PC-9 (cell line): Measurements from ENCODE around the gene LIG4. TPM values are rescaled to one million over a fixed set of nuclear protein-coding genes. Genes with fewer than 3 reads are reported as not detected.

Experiments used
- BruUV-seq: library from RNA; stranded (reverse); fragments of 400-500 nt; replicated peaks from 2 replicates; lab custom pipeline; 2021; lab: Mats Ljungman, UMichigan
- CTCF ChIA-PET: fragments of 300-600 bp; sonication (Branson Sonifier 250); formaldehyde crosslinking; loops from one replicate; lab custom pipeline; 2022; ENCODE audit warnings: antibody characterized with exemption; lab: Charles Lee
- POLR2A ChIA-PET: fragments of 300-600 bp; sonication (Branson Sonifier 250); formaldehyde crosslinking; loops from one replicate; lab custom pipeline; 2022; ENCODE audit warnings: antibody characterized with exemption; ENCODE audit not compliant: unreplicated experiment; lab: Charles Lee
- DNase-seq, 2 experiments: peaks; one replicate each; pipeline versions ENCODE4 v3.0.0 to v3.0.0-alpha.2; 2015 to 2022; ENCODE audit warnings: mixed read lengths in 1 of 2
- H2AFZ ChIP-seq: fragments of 200-600 bp; sonication (generic); 2 replicates; pipeline ENCODE4 v1.8.1; 2017; ENCODE audit warnings: antibody characterized with exemption
- H3F3A ChIP-seq: fragments of 200-600 bp; sonication (generic); 2 replicates; pipeline ENCODE4 v1.8.1; 2017; ENCODE audit warnings: antibody characterized with exemption, mild to moderate bottlenecking, low read depth; ENCODE audit not compliant: insufficient read depth
- H3K27ac ChIP-seq: fragments of 200-600 bp; sonication (generic); 2 replicates; pipeline ENCODE4 v1.6.1; 2016; ENCODE audit warnings: mixed run types
- H3K27me3 ChIP-seq: fragments of 200-600 bp; sonication (generic); 2 replicates; pipeline ENCODE4 v1.6.1; 2016; ENCODE audit warnings: low read depth, mixed run types; ENCODE audit not compliant: insufficient read depth
- H3K36me3 ChIP-seq: fragments of 200-600 bp; sonication (generic); 2 replicates; pipeline ENCODE4 v1.6.1; 2016; ENCODE audit warnings: low read depth, mixed run types
- H3K4me1 ChIP-seq: fragments of 200-600 bp; sonication (generic); replicated peaks from 2 replicates; pipeline ENCODE4 v1.6.1; 2016; ENCODE audit warnings: mixed run types; ENCODE audit not compliant: insufficient read depth
- H3K4me2 ChIP-seq: fragments of 200-600 bp; sonication (generic); 2 replicates; pipeline ENCODE4 v1.6.1; 2017; ENCODE audit warnings: mixed run types
- H3K4me3 ChIP-seq: fragments of 200-600 bp; sonication (generic); 2 replicates; pipeline ENCODE4 v1.6.1; 2016; ENCODE audit warnings: mixed run types
- H3K79me2 ChIP-seq: fragments of 200-600 bp; sonication (generic); 2 replicates; pipeline ENCODE4 v1.6.1; 2017; ENCODE audit warnings: low read depth, mixed run types
- H3K9me2 ChIP-seq: fragments of 200-600 bp; sonication (generic); 2 replicates; pipeline ENCODE4 v1.8.1; 2017; ENCODE audit warnings: mild to moderate bottlenecking; ENCODE audit not compliant: insufficient read depth
- H3K9me3 ChIP-seq: fragments of 200-600 bp; sonication (generic); 2 replicates; pipeline ENCODE4 v1.8.1; 2016; ENCODE audit warnings: low read depth; ENCODE audit not compliant: insufficient read depth
- H4K20me1 ChIP-seq: fragments of 200-600 bp; sonication (generic); 2 replicates; pipeline ENCODE4 v1.8.1; 2017; ENCODE audit not compliant: insufficient read depth
- CTCF ChIP-seq: fragments of 200-600 bp; sonication (generic); conservative IDR thresholded peaks from 2 replicates; pipeline ENCODE4 v1.6.1; 2017; ENCODE audit warnings: mixed run types, antibody characterized with exemption, mild to moderate bottlenecking, moderate library complexity
- EZH2 ChIP-seq: fragments of 200-600 bp; sonication (generic); IDR thresholded peaks from 2 replicates; pipeline ENCODE4 v1.8.0; 2017; ENCODE audit warnings: antibody characterized with exemption, low read depth
- intact Hi-C: fragments of 100-400 bp; cut with micrococcal nuclease; formaldehyde crosslinking; loops from one replicate; pipeline ENCODE4 v1.10.0; 2022; ENCODE audit not compliant: unreplicated experiment
- total RNA-seq: library from RNA; stranded (reverse); gene quantifications from 2 replicates; pipeline ENCODE4 v1.2.3, GENCODE V29; 2021

LIG4 gene
- total RNA-seq, 1 experiment from 2014 or later = 9.1 TPM

GRCh38 chr13:108226184-108226583 is 10.8 kb upstream of the LIG4 start:
- H3K27ac ChIP-seq = no peak overlapping the region
- DNase-seq = no peak
- CTCF ChIA-PET = no interaction called here
- H4K20me1 ChIP-seq = peaks cover 45% of the 10 kb centered on the region
- no peak for TF ChIP-seq CTCF
- no peak for TF ChIP-seq EZH2
- H3K4me2 ChIP-seq = no peak overlapping the region
- H3K9me3 ChIP-seq = no peaks in the 10 kb centered on the region
- no peaks in the 10 kb centered on the region for H3K36me3 ChIP-seq
- peaks cover 6% of the 10 kb centered on the region for H3F3A ChIP-seq
- H2AFZ ChIP-seq = no peak overlapping the region
- no peaks in the 10 kb centered on the region for H3K27me3 ChIP-seq
- POLR2A ChIA-PET = no interaction called here
- no peak overlapping the region for H3K4me3 ChIP-seq
- no TSS peak for BruUV-seq
- peaks cover 67% of the 10 kb centered on the region for H3K79me2 ChIP-seq
- peaks cover 5% of the 10 kb centered on the region; the same call in 1 of the 2 replicates for H3K4me1 ChIP-seq
- H3K9me2 ChIP-seq = no peaks in the 10 kb centered on the region
- intact Hi-C loops = loop anchor here (2.0 kb wide), 1 partner anchor 671 kb away; no protein-coding TSS in a partner anchor

DNA sequence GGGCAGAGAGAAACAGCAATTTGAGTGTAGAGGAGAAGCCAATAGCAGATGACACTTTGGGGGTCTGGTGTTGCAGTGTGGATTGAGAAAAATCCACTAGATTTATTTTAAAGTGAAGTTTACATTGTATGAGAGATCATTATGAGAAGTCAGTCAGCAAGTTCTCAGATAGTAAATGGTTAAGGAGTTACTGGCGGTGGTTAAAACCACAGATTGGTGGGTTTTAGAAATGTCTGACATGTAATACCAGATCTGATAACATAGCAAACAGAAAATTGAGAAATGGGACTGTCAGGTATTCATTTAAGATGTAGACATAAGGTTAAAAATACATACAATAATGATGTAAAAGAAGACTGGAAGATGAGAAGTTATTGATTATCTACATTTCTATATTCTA is 10.1 kb upstream of the LIG4 start:
- Histone ChIP-seq H3K79me2 (peaks cover 75% of the 10 kb centered on the region), H4K20me1 (peaks cover 47% of the 10 kb centered on the region), H2AFZ (no peak overlapping the region), H3K9me3 (no peaks in the 10 kb centered on the region), H3K27me3 (no peaks in the 10 kb centered on the region), H3K4me2 (no peak overlapping the region), H3K4me3 (no peak overlapping the region), H3K27ac (no peak overlapping the region), H3K36me3 (no peaks in the 10 kb centered on the region), H3K4me1 (peaks cover 7% of the 10 kb centered on the region), H3K9me2 (no peaks in the 10 kb centered on the region), H3F3A (peaks cover 6% of the 10 kb centered on the region)
- ChIA-PET POLR2A (no interaction called here), CTCF (no interaction called here)
- TF ChIP-seq EZH2 (no peak), CTCF (no peak)
- intact Hi-C loops = no loop called here
- DNase-seq = no peak
- no TSS peak for BruUV-seq

DNA sequence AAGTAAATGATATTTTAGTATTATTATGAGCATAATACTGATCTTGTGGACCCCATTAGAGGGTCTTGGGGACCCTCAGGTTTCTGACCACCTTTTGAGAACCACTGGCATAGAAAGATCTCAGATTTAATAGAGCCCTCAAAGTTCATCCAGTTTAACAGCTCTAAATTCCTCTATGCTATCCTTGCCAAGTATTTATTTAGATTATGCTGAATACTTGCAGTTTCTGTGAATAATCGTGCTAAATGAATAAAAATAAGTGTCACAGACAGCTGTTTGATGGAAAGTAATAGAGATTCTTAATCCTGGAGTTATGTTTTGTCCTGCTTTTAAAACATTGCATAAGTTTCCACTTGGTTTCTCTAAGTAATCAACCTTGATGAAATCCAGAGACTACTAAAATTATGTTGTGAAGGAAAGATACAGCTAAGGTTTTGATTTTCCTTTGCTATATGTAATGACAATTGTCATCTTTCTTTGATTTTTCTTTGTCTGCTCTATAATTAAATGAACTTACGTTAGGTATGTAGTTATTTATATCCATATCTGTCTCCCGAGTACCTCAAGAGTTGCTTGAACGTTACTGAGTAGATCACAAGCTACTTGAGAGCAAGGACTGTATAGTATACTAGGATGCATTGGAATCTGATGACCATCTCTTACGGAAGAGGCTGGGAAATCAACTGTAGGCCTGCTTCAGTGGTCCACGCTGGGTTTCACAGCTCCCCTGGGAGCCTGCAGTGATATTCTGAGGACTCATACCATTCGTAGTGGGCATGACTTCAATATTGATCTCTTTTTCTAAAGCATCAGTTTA is 8.6 kb upstream of the LIG4 start:
- H3K36me3 ChIP-seq = no peaks in the 10 kb centered on the region
- intact Hi-C loops = no loop called here
- peaks cover 56% of the 10 kb centered on the region for H4K20me1 ChIP-seq
- DNase-seq = no peak
- TF ChIP-seq CTCF (no peak), EZH2 (no peak)
- ChIA-PET POLR2A (interaction anchor here (0.6 kb wide), 1 partner anchor 974 kb away, joined by 3 read pairs; no protein-coding TSS in a partner anchor), CTCF (no interaction called here)
- no peak overlapping the region for H2AFZ ChIP-seq
- H3K4me2 ChIP-seq = no peak overlapping the region
- peaks cover 6% of the 10 kb centered on the region for H3F3A ChIP-seq
- H3K9me2 ChIP-seq = no peaks in the 10 kb centered on the region
- peaks cover 15% of the 10 kb centered on the region for H3K4me1 ChIP-seq
- no peaks in the 10 kb centered on the region for H3K27me3 ChIP-seq
- H3K4me3 ChIP-seq = no peak overlapping the region
- no peak overlapping the region for H3K27ac ChIP-seq
- BruUV-seq = no TSS peak
- peaks cover 81% of the 10 kb centered on the region for H3K79me2 ChIP-seq
- H3K9me3 ChIP-seq = no peaks in the 10 kb centered on the region
